Neural progenitor cell (in vitro differentiated cells): ENCODE results near the gene SNX13. TPM values are rescaled to one million over a fixed set of nuclear protein-coding genes. Genes with fewer than 3 reads are reported as not detected.

ENCODE experiments used
- DNase-seq: peaks from one replicate; pipeline ENCODE4 v3.0.0-alpha.2; 2016; ENCODE audit warnings: low spot score
- H2AFZ ChIP-seq: fragments of 200-600 bp; sonication (generic); replicated peaks from 2 replicates; pipeline ENCODE4 v1.6.1; 2016; ENCODE audit warnings: antibody characterized with exemption
- H3F3A ChIP-seq: fragments of 200-600 bp; sonication (generic); 2 replicates; pipeline ENCODE4 v1.6.1; 2016; ENCODE audit warnings: antibody characterized with exemption, low read depth
- H3K27ac ChIP-seq: fragments of 200-600 bp; sonication (generic); 2 replicates; pipeline ENCODE4 v1.5.1; 2016; ENCODE audit warnings: mild to moderate bottlenecking
- H3K27me3 ChIP-seq: fragments of 200-600 bp; sonication (generic); 2 replicates; pipeline ENCODE4 v1.6.1; 2016; ENCODE audit warnings: mild to moderate bottlenecking, moderate library complexity
- H3K36me3 ChIP-seq: fragments of 200-600 bp; sonication (generic); 2 replicates; pipeline ENCODE4 v1.5.1; 2016
- H3K4me1 ChIP-seq: fragments of 200-600 bp; sonication (generic); 2 replicates; pipeline ENCODE4 v1.6.1; 2016; ENCODE audit warnings: mixed run types
- H3K4me2 ChIP-seq: fragments of 200-600 bp; sonication (generic); 2 replicates; pipeline ENCODE4 v1.6.1; 2016
- H3K4me3 ChIP-seq: fragments of 200-600 bp; sonication (generic); 2 replicates; pipeline ENCODE4 v1.5.1; 2016
- H3K79me2 ChIP-seq: fragments of 200-600 bp; sonication (generic); 2 replicates; pipeline ENCODE4 v1.6.1; 2016; ENCODE audit warnings: low read depth
- H3K9ac ChIP-seq: fragments of 200-600 bp; sonication (generic); 2 replicates; pipeline ENCODE4 v1.6.1; 2016
- H3K9me3 ChIP-seq: fragments of 200-600 bp; sonication (generic); 2 replicates; pipeline ENCODE4 v1.5.1; 2016; ENCODE audit warnings: low read depth
- H4K20me1 ChIP-seq: fragments of 200-600 bp; sonication (generic); 2 replicates; pipeline ENCODE4 v1.6.1; 2016; ENCODE audit warnings: low read depth
- H3K27ac Mint-ChIP-seq: 3 replicates; pipeline ENCODE4 v1.8.0; 2021; ENCODE audit warnings: mixed read lengths
- H3K27me3 Mint-ChIP-seq: 2 replicates; pipeline ENCODE4 v1.8.0; 2022; ENCODE audit warnings: low read depth, mild to moderate bottlenecking, inconsistent platforms, moderate library complexity, mixed read lengths; ENCODE audit not compliant: insufficient read depth
- H3K36me3 Mint-ChIP-seq: 3 replicates; pipeline ENCODE4 v1.8.0; 2021; ENCODE audit warnings: mixed read lengths
- H3K4me1 Mint-ChIP-seq: 3 replicates; pipeline ENCODE4 v1.8.0; 2021; ENCODE audit warnings: mixed read lengths
- H3K4me3 Mint-ChIP-seq: 3 replicates; pipeline ENCODE4 v1.8.0; 2021; ENCODE audit warnings: mild to moderate bottlenecking, moderate library complexity, mixed read lengths
- H3K9me3 Mint-ChIP-seq: 3 replicates; pipeline ENCODE4 v1.8.0; 2020; ENCODE audit warnings: mixed read lengths
- CTCF ChIP-seq: fragments of 200-600 bp; sonication (generic); IDR thresholded peaks from 2 replicates; pipeline ENCODE4 v1.5.1; 2017; ENCODE audit warnings: antibody characterized with exemption, mild to moderate bottlenecking
- EZH2 ChIP-seq: fragments of 200-600 bp; sonication (generic); IDR thresholded peaks from 2 replicates; pipeline ENCODE4 v1.6.1; 2017; ENCODE audit warnings: antibody characterized with exemption, mild to moderate bottlenecking, moderate library complexity
- EZH2phosphoT487 ChIP-seq: fragments of 200-600 bp; sonication (generic); IDR thresholded peaks from 2 replicates; pipeline ENCODE4 v1.6.1; 2017; ENCODE audit warnings: antibody characterized with exemption
- total RNA-seq: library from RNA; depleted of rRNA; stranded (reverse); fragments of >200 nt; gene quantifications from 2 replicates; pipeline ENCODE4 v1.2.3, GENCODE V29; 2015; ENCODE audit warnings: low replicate concordance

Gene SNX13
- total RNA-seq, 1 donor from 2014 or later = 67.5 TPM

GRCh38 chr7:17878627-17879026 is 61.7 kb downstream of the SNX13 start:
- no peak overlapping the region for H3K4me3 ChIP-seq
- H3K9me3 Mint-ChIP-seq = no peaks in the 10 kb centered on the region
- H3K27me3 ChIP-seq = no peaks in the 10 kb centered on the region
- no peaks in the 10 kb centered on the region for H3K27me3 Mint-ChIP-seq
- H3K79me2 ChIP-seq = no peaks in the 10 kb centered on the region
- TF ChIP-seq EZH2 (no peak), CTCF (no peak), EZH2phosphoT487 (no peak)
- H3K9me3 ChIP-seq = no peaks in the 10 kb centered on the region
- H3F3A ChIP-seq = no peaks in the 10 kb centered on the region
- no peak overlapping the region for H3K4me2 ChIP-seq
- peaks cover 20% of the 10 kb centered on the region for H3K4me1 ChIP-seq
- H3K36me3 Mint-ChIP-seq = peaks cover 9% of the 10 kb centered on the region
- no peak overlapping the region for H3K27ac ChIP-seq
- peaks cover 8% of the 10 kb centered on the region for H3K36me3 ChIP-seq
- H4K20me1 ChIP-seq = peaks cover 7% of the 10 kb centered on the region
- no peak overlapping the region for H3K9ac ChIP-seq
- no peak overlapping the region for H3K4me3 Mint-ChIP-seq
- H2AFZ ChIP-seq = no peak overlapping the region
- H3K4me1 Mint-ChIP-seq = peaks cover 35% of the 10 kb centered on the region
- H3K27ac Mint-ChIP-seq = no peak overlapping the region
- no peak for DNase-seq

- H3K4me1 Mint-ChIP-seq = no peaks in the 10 kb centered on the region
- H3K27ac ChIP-seq = no peak overlapping the region
- no peaks in the 10 kb centered on the region for H3K27me3 Mint-ChIP-seq
- no peak overlapping the region for H3K27ac Mint-ChIP-seq
- peaks cover 11% of the 10 kb centered on the region for H3K36me3 ChIP-seq
- H3K9me3 Mint-ChIP-seq = no peaks in the 10 kb centered on the region
- no peaks in the 10 kb centered on the region for H3K27me3 ChIP-seq
- H3K4me3 ChIP-seq = no peak overlapping the region
- H2AFZ ChIP-seq = no peak overlapping the region
- no peak overlapping the region for H3K9ac ChIP-seq
- no peak for TF ChIP-seq EZH2phosphoT487
- TF ChIP-seq CTCF = no peak
- TF ChIP-seq EZH2 = no peak
- no peak for DNase-seq
- no peaks in the 10 kb centered on the region for H3K79me2 ChIP-seq
- H3K4me1 ChIP-seq = no peaks in the 10 kb centered on the region
- no peaks in the 10 kb centered on the region for H3F3A ChIP-seq
- no peak overlapping the region for H3K4me2 ChIP-seq
- H3K4me3 Mint-ChIP-seq = no peak overlapping the region
- H4K20me1 ChIP-seq = no peaks in the 10 kb centered on the region
- H3K36me3 Mint-ChIP-seq = peaks cover 28% of the 10 kb centered on the region
- H3K9me3 ChIP-seq = no peaks in the 10 kb centered on the region
Observed at GRCh38 chr7:17871815-17872533, 68.3 kb downstream of the SNX13 start.

GRCh38 chr7:17870406-17870805 is 69.9 kb downstream of the SNX13 start:
- peaks cover 22% of the 10 kb centered on the region for H3K36me3 ChIP-seq
- no peaks in the 10 kb centered on the region for H3K4me1 ChIP-seq
- H3K4me1 Mint-ChIP-seq = no peaks in the 10 kb centered on the region
- H3K27ac ChIP-seq = no peak overlapping the region
- TF ChIP-seq EZH2 (no peak), CTCF (no peak), EZH2phosphoT487 (no peak)
- peaks cover 39% of the 10 kb centered on the region for H3K36me3 Mint-ChIP-seq
- H3K27me3 Mint-ChIP-seq = no peaks in the 10 kb centered on the region
- no peaks in the 10 kb centered on the region for H3K27me3 ChIP-seq
- H3K4me3 ChIP-seq = no peak overlapping the region
- DNase-seq = no peak
- no peak overlapping the region for H3K4me2 ChIP-seq
- no peaks in the 10 kb centered on the region for H4K20me1 ChIP-seq
- H3K9ac ChIP-seq = no peak overlapping the region
- H3K79me2 ChIP-seq = no peaks in the 10 kb centered on the region
- no peak overlapping the region for H2AFZ ChIP-seq
- H3K27ac Mint-ChIP-seq = no peak overlapping the region
- H3F3A ChIP-seq = no peaks in the 10 kb centered on the region
- H3K4me3 Mint-ChIP-seq = no peak overlapping the region
- peaks cover 11% of the 10 kb centered on the region for H3K9me3 Mint-ChIP-seq
- peaks cover 4% of the 10 kb centered on the region for H3K9me3 ChIP-seq
